NCI-H524 (cell line): Measurements from ENCODE around the gene ODF2.
"Not testable (repeated sequence)": the region's sequence is repeated elsewhere in the genome, so short reads cannot be mapped to it uniquely, and the experiment has no call there.

ENCODE experiments used
- DNase-seq, 2 experiments: peaks; one replicate each; lab custom pipeline; 2025; lab: John Stamatoyannopoulos, UW

Gene ODF2

GRCh38 chr9:128455849-128456612 is at the start of gene ODF2:
Gene ODF2 (plus strand): TSS chr9:128456006. CDS start chr9:128456092, 86 bp downstream.
- peak; percentile 96 to 97 for DNase-seq

- no peak for DNase-seq
Measured at GRCh38 chr9:128406848-128407391, 48.9 kb upstream of the ODF2 start.

GRCh38 chr9:128408963-128409431 is 46.8 kb upstream of the ODF2 start:
- no peak for DNase-seq

- DNase-seq, result no peak
Measured at GRCh38 chr9:128409450-128409849, 46.4 kb upstream of the ODF2 start.

DNA sequence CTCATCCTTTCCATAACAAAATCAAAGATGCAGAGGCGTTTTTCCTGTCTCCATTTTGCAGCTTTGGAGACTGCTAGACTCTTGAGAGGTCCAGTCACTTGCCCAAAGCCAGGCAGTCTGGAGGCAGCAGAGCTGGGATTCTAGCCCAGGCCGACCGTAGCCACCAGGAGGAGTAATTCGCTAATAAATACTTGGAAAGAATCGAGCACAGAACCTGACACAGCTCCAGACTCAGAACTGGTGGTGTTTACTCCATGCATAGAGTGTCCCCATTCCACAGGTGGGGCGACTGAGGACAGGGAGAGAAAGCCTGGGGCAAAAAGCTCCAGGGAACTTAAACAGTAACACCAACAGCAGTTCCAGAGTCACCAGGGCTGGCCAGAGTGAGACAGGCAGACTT is 45.8 kb upstream of the ODF2 start:
- no peak for DNase-seq

- DNase-seq, result no peak
Measured at GRCh38 chr9:128411364-128412119, 44.3 kb upstream of the ODF2 start.

DNA sequence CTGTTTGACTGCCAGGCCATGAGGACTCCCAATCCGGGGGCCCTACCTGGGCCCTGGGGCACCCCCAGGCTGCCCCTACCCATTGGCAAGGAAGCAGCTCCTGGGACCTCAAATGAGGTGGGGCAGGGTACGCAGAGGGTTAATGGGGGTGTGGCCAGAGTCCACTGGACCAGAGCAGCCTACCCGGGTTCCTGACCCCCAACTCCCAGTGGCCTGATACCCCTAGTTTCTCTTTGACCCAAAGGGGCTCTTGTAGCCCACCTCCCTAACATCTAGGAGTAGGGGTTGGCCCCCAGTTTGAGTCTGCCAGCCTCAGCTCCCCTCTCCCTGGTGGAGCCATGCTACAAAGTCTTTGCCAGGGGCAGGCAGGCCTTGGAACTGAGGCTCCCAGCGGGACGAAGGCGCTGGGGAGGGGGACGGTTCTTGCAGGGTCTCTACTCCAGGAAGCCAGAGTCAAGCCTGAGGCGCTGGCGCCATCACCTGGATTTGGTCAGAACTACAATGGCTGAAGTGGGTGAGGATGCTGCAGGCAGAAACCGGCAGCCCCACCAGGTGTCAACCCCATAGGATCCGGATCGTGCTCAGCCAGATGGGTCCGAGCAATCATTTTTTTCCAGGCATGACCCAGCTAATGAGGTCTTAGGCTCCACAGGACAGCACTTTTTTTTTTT is 43.6 kb upstream of the ODF2 start:
- DNase-seq, result peak; percentile 86 to 95

DNA sequence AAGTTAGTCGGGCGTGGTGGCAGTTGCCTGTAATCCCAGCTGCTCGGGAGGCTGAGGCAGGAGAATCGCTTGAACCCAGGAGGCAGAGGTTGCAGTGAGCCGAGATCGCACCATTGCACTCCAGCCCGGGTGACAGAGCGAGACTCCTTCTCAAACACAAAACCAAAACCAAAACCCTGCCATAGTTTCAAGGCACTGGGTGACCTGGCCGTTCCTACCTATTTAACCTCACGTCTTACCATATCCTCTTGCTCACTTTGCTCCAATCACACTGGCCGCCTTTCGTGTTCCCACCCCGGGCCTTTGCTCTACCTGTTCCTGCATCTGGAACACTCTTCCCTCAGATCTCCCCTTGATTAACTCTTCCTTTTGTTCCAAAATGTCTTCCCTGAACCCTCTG is 42.1 kb upstream of the ODF2 start:
- DNase-seq, result not testable (repeated sequence)

GRCh38 chr9:128414461-128414860 is 41.3 kb upstream of the ODF2 start:
- peak in 1 of 2 experiments; percentile 42 for DNase-seq

- DNase-seq, result no peak
Measured at GRCh38 chr9:128415281-128415680, 40.5 kb upstream of the ODF2 start.

DNA sequence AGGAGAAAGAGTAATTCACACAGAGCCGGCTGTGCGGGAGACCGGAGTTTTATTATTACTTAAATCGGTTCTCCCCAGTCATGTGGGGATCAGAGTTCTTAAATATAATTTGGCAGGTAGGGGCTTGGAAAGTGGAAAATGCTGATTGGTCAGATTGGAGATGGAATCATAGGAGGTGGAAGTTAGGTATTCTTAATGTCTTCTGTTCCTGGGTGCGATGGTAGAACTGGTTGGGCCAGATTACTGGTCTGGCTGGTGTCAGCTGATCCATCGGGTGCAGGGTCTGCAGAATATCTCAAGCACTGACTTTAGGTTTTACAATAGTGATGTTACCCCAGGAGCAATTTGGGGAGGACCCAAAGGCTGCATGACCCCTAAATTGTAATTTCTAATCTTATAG is 39.8 kb upstream of the ODF2 start:
- DNase-seq, result no peak

- DNase-seq, result no peak
Measured at GRCh38 chr9:128416432-128417019, 39.3 kb upstream of the ODF2 start.

- peak; percentile 60 to 61 for DNase-seq
Measured at GRCh38 chr9:128419061-128419925, 36.5 kb upstream of the ODF2 start.

GRCh38 chr9:128420060-128420650 is 35.7 kb upstream of the ODF2 start:
- peak; percentile 41 to 81 for DNase-seq

DNA sequence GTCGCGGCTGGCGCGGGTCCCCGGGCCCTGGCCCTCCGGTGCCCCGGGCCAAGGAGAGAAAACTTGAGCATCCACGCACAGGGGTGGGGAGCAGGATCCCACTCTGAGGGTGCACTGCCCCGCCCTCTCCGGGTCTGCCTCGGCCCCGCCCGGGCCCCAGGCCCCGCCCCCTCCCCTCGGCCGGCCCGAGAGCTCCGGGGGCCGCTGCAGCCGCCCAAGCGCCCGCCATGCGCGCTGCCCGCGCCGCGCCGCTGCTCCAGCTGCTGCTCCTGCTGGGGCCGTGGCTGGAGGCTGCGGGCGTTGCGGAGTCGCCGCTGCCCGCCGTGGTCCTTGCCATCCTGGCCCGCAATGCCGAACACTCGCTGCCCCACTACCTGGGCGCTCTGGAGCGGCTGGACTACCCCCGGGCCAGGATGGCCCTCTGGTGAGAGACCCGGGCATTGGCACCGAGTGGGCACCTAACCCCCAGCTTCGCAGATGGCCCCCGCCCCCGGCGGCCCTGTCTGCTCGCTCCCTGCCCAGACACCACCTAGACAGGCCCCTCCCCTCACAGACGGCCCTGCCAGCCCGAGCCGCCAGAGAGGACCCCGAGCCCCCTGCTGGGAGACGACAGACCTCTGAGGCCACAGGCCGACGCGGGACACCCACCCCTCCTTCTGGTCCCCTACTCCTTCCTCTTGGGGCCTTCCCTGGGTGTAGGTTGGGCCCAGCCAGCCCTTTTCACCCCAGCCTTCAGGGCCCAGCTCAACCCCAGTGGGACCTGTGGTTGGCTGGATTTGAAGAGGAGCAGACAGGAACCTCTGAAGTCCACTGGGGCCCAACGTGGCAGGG is 34.9 kb upstream of the ODF2 start, which contains the start of gene CERCAM:
CERCAM (plus strand) TSS at position 207 of the 831 bp plus-strand sequence; CDS start at position 228, 21 bp downstream.
- peak; percentile 81 to 88 for DNase-seq

DNA sequence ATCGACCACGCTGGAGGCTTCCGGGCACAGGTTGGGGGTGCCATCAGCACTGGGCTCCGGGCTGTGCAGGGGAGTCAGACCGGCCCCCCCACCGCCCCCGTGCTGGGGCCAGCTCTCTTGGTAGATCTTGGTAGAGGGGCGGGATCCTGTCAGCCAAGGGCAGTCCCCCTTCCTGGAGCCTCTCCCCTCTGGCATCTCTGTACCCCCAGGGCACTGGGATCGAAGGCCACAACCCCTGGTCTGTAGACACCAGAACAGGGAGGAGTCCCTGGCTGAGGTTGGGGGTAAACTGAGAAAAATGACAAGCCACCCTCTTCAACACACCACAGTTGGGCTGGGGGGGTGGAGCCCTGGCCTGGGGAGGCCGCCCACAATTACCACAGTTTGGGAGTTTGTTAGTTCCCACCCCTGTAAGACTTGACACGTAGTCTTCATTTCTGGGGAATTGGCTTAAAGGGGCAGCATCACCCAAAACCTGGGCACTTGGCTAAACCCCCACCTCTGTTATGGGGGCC is 34.3 kb upstream of the ODF2 start:
- DNase-seq, result no peak

DNA sequence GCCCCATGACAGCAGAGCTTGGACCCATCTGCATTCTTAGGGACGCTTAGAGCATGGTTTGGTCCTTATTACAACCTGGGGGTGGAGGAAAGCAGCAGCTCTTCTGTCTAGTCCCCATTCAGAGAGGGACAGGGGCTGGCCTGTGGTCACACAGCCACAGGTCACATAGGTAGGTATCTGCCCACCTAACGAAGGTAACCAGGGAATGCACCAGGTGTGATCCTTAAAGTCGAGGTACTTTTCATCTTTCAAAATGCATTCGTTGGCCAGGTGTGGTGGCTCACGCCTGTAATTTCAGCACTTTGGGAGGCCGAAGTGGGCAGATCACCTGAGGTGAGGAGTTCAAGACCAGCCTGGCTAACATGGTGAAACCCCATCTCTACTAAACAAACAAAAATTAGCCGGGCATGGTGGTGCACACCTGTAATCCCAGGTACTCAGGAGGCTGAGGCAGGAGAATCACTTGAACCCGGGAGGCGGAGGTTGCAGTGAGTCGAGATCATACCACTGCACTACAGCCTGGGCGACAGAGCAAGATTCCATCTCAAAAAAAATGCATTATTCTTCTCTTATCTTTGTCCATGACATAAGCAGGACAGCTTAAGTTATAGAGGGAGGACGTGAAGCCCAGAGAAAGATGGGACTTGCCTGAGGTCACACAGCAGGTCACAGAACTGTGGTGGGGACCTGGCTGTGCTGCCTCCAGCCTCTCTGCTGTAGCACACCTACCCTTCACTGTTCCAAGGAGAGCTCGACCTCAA is 33.6 kb upstream of the ODF2 start:
- not testable (repeated sequence) for DNase-seq

DNA sequence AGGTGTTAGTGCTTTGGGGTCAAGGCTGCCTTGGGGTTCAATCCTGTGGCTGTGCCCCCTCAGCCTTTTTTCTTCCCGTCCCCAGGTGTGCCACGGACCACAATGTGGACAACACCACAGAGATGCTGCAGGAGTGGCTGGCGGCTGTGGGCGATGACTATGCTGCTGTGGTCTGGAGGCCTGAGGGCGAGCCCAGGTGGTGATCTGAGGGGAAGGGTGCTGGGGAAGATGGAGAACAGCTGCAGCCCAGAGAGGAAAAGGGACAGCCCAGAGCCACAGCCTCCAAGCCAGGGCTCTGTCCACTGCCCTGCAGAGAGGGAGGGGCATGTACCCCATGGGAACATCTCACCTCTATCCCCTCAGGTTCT is 33.0 kb upstream of the ODF2 start:
- no peak for DNase-seq

GRCh38 chr9:128423356-128423755 is 32.5 kb upstream of the ODF2 start:
- DNase-seq, result not testable (repeated sequence)
